ENCODE measurements around the gene LINC00237.

Gene LINC00237

DNA sequence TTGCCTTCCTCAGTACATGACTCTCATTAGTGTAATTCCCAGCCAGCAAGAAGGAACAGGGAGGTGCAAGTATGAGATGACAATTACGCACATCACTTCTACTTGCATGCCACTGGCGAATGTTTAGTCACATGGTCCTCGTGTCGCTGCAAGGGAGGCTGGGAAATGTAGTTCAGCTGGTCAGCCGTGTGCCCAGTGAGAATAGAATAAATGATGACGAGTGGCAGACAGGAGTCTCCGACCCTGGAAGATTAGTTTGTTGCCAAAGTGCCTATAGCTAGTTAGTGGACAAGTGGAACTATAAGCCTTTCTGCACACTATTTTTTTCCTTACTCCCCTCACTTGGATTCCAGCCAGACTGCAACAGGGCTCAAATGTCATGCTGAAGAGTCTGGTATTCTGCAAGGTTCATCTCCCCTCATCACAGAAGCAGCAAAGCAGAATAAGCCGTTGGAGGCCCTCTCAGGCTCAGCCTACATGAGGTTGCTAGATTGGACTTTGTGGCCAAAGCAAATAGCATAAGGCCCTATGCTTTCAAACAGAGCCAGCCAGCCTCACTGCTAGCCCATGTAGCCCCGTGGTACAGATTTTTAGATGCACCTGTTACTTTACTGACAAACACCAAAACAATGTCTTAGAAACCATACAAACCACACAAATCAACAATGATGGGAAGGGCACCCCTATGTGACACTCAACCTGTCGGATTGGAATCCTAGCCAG, 9.7 kb downstream of the LINC00237 start:
- DNase-seq = no peak

DNA sequence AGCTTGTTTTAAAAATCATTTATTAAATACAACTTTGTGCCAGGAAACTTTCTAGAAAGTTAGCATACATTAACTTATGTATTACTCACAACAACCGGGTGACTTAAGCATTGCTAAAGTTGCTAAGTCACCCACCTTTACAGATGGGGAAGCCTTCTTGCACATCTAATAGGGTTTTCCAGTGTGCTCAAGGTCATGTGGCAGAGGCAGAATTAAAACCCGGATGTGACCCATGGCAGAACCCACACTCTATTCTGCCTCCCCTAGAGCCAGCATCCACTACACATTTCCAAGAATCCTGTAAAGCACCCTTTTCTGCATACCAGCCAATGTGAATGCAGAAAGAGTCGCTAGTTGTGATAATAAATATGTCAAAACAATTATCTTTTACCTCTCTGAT, 13.4 kb downstream of the LINC00237 start:
- DNase-seq = no peak

DNA sequence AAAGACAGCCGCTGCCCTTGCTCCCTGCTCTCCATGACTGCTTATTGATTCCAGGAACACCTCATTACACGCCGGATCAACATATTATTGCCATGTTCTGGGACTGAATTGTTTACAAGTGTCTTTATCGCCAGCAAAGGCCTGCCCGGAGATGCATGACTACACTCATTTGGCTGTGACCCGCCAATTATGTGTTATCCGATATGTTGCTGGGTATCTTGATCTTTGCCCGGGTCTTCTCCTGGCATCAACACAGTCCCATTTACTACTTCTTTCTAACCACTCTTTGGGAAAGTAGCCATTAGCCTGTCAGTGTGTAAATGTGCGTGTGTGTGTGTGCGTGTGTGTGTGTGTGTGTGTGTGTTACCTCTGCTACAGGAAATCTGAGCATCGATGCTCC, 15.4 kb downstream of the LINC00237 start:
- no peak for DNase-seq

DNA sequence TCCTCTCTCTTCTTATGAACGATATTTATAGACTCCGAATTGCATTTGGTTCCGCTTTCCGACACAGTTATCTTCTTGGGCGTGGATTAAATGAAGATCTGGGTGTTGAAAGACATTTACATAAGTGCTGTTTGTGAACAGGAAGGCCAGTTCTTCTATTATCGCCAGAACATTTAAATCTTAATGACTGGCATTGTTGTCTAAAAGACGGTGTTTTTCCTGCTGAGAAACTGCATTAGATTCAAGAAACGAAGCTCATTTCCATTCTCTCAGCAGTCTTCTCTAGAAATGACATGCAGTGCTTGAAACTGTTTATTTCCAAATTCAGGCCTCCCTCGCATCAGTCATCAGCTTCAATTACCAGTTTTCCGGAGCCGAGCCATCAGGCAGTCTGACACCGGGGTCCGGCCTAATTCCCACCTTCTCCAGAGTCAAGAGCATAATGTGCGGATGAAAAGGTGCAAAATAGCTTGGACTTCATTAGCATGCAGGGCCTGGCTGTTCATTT, 16.0 kb downstream of the LINC00237 start:
- DNase-seq = no peak

DNA sequence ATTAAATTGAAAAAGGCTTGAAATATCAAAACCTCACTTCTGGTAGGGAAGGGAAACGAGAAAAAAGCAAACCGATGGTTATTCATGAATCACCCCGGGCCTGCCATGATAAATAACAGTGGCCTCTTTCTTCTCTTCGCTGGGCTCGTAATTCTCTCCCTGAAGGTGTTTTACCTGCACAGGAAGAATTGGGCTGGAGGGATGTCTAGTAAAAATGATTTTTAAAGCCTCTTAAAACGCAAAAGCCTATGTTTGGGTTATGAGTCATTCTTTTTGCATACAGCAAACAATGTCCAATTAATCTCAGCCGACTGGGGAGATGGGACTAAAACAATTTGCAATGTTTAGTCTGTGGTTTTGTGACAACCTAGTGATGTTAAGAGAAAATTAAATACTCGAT, 16.8 kb downstream of the LINC00237 start:
- no peak for DNase-seq

DNA sequence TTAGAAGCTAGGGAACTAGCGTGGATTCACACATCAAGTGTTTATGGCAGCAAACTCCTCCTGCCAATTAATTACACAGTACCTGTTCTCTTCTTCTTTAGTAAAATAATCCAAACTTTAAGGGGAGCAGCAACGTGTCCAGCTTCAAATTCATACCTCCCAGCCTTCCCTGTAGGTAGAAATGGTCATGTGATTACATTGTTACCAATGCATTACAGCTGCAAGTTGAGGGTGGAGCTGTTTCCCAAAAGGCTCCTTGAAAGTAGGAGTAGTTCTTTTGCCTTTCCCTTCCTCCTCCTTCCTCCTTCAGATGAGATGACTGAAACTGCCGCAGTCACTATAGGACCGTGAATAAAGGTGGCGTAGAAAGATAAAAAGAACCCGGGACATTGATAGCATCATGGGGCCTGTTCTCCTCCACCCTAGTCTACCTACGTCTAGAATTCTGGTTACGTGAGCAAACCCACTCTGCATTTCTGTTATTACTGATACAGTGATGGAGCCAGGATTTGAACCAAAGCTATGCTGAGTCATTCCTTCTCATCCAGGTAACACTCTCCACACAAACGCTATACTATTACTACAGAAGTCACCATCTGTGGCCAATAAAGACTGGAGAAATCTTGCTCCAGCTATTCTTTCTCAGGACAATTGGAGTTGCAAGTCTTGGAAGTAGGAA, 18.2 kb downstream of the LINC00237 start:
- no peak for DNase-seq

DNA sequence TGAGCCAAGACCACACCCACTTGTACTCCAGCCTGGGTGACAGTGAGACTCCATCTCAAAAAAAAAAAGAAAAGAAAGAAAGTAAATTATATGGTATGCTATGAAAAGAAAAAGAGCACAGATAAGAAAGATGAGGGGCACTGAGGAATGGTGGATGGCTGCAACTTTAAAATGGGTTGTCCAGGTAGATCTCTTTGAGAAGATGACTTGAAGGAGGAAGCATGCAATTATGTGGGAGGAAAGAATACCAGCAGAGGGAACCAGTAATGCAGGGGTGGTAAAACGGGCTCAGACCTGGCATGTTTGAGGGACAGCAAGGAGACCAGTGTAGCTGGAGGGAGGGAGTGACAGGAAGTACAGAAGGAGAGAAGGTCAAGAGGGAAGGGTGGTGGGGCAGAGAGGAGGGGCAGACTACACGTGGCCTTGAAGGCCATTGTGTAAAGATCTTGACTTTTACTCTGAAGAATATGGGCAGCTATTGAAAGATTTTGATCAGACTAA, 22.3 kb downstream of the LINC00237 start:
- no peak for DNase-seq

DNA sequence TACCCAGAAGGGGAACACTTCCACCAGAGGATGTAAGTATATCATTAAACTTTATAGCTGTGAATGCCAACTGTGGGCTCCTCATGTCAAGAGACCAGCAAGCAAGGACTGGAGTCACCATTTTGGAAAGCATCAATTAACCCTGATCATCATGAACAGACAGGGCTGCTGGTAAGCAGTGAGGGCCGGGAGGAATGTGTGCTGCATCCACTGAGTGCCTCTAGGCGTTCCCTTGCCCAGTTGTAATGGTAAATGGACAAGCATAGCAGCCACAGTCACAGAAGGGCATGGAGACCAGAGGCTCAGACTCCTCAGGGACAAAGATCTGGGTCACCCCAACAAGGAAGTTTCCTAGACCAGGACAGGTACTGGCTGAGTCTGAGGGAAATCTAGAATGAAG, 23.6 kb downstream of the LINC00237 start:
- DNase-seq = no peak

DNA sequence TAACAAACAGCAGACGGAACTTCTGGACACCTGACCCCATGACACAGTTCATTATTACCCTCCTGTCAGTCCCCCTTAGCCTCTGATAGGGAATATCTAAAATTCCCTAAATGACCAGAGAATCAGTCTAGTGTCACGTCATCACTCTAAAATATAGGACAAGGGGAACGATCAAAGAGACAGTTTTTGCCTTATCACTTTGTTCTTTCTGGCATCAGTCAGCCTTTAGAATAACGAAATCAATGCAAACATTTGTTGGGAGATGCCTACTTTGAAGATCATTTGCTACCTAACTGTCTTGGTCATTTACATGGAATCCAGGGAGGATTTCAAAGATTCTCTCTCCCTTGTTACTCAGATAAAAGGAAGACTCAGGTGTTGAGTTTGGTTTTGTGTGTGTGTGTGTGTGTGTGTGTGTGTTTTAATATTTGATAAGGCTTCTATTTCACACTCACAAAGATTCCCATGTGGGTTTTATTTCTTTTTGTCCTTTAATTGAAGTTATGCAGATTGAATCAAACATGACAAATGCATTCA, 28.3 kb downstream of the LINC00237 start:
- DNase-seq = no peak

DNA sequence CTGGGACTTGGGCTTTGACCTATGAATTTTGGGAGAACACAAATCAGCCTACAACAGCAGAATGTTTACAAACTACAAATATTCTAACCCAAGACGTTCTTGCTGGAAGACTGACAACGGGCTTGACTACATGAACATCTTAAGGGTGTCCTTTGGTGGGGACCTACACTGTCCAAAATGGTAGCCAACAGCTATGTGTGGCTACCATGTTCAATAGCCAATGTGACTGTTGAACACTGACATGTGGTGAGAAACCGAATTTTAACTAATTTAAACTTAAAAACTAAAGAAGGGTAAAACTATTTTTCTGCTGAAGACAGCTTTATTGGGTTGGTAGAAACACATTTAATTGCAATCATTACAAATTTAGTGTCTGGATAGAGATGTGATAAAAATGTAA, 30.1 kb downstream of the LINC00237 start:
- DNase-seq = no peak

DNA sequence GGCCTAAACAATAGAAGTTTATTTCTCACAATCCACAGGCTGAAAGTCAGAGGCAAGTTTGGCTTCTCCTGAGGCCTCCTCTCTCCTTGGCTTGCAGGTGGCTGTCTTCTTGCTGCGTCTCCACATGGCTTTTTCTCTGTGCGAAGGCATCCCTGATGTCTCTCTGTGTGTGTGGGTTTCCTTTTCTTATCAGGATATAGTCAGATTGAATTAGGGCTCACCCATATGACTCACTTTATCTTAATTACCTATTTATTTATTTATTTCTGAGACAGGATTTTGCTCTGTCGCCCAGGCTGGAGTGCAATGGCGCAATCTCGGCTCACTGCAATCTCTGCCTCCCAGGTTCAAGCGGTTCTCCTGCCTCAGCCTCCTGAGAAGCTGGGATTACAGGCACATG, 30.7 kb downstream of the LINC00237 start:
- no peak for DNase-seq

DNA sequence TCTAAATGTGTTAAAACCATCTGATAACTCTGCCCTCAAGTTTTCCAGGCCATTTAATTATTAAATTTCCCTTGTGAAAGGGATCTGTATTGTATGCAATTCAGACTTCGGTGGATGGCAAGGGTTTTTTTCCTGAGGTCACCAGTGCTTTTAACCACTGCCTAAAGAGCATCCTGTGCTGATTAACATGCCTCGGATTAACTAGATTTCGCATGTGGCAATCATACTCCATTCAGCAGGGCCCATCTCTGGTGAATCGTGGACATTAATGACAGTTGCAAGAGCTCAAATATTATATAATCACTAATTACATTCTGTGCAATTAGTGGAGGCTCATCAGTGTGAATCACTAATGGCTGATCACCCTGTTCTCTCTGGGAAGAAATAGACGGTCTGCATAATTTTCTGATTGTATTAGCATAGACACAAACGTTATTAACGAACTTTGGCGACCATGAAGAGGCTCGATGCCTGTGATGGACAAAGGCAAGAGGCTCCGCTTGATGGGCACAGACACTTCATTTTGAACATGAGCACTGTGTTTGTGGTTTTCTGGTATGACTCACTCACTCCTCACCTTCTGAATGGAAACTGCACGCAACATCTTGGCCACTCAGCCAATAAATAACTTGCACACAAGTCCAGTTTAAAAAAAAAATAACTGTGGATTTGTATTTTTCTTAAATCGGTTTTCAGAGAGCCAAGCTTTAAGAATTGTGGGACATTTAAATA, 31.4 kb downstream of the LINC00237 start:
- DNase-seq = no peak

DNA sequence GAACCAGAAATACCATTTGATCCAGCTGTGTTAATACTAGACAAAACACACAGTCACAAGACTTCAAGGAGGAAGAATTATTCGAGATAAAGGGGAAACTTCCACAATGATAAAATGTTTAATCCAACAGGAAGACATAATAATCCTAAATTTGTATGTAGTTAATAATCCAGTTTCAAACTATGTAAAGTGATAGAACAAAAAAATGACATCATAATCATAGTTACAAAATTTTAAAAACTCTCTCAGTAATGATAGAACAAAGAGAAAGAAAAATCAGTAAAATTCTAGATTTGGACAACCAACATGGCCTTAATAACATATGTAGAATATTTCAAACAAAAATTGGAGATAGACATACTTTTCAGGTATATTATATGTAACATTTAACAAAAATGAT, 38.9 kb downstream of the LINC00237 start:
- DNase-seq = no peak

DNA sequence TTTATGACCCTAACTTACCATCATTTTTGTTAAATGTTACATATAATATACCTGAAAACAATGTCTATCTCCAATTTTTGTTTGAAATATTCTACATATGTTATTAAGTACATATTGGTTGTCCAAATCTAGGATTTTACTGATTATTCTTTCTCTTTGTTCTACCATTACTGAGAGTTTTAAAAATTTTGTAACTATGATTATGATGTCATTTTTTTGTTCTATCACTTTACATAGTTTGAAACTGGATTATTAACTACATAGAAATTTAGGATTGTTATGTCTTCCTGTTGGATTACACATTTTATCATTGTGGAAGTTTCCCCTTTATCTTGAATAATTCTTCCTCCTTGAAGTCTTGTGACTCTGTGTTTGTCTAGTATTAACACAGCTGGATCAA, 41.2 kb downstream of the LINC00237 start:
- no peak for DNase-seq

DNA sequence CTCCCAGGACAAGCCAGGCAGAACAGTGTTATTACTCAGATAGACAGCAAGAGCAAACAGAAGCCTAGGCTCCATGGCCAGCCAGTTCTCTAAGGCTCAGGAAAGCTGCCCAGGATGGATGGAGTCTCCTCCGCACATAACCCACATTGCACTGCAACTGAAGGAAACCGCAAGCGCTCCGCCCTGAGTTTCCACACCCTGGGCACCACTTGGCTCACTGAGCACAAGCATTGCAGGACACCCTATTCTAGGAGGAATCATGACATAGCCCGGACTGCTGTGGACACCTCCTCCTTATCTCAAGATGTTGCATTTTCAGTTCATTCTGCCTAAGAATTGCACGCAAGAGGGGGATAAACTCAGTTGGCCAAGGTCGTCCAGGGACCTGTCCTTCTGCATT, 42.9 kb downstream of the LINC00237 start:
- no peak for DNase-seq

DNA sequence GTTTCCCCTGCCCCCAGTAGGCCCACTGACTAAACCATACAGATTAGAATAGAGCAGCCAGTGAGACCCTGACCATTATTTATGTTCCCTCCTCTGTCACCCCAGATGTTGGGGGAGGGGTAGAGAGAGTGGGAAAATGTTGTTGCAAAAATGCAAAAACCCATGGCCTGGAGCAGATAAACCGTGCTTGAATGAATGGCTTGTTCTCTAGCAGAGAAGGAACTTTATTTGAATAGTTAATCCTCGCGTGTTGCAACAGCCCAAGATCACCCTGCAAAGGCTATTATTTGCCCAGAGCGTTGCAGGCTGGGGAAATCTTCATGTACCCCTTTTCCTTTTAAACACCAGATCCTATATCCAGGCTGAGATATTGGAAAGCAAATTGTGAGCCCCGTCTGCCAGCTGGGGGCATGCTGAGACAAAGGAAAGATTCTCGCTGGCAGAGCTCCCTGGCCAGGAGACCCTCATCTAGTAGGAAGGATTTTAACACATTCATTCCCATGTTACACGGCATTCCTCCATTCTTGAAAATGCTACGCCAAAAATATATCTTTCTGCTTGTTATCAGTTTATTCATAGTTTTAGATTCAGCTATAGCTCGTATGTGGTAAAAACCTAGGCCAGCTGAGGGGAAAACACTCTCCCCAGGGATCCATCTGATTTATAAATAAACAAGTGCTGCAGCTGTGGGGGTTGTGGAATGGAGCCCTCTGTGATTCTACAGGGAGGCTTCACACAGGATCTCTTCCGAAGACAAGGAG, 53.0 kb downstream of the LINC00237 start:
- DNase-seq = no peak

DNA sequence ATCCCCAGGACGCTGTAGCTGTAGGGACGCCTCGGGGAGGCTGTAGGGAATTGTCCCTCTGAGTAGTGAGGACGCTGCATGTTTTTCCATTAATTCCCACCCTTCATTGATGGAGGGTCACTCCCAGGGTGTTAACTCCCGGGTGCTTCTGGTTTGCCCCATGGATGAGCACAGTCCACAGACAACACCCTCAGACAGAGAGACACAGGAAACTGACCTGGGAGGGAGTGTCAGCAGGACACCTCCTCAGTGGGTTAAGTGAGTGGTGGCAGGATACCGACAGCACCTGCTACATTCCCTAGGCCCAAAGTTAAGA, 53.5 kb downstream of the LINC00237 start:
- no peak for DNase-seq

DNA sequence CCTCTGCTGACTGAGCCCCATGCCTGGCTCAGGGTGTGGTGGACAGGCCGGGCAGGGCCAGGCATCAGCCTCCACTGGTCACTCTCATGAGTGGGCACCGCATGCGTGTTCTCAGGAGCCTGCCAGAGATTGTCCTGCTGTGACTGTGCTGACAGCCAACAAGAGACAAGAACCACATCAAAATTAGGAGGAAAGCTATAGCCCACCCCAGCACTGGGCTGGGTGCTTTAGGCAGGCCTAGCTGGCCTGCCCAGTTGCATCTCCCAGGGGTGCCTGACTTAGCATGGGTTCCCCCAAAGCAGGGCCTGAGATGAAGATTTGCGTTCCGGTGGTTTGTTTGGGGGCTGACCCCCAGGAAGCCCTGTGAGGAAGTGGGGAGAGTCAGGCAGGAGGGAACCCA, 53.9 kb downstream of the LINC00237 start:
- DNase-seq = no peak

DNA sequence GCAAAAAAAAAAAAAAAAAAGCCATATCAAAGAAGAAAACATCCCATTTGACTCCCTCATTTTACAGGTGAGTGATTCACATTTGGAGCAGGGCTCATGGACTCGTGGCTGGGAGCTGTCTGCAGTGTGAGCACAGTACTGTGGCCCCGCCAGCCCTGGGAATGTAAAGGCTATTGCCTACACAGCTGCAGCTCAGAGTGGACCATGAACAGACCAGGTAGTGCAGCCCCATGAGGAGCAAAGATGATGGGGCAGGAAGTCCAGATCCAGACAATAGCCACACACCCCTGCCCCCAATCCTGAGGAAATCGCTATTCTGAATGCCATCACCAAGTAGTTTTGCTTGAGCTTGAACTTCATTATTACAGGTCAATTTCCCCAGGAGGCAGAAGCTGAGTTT, 55.4 kb downstream of the LINC00237 start:
- DNase-seq = no peak

DNA sequence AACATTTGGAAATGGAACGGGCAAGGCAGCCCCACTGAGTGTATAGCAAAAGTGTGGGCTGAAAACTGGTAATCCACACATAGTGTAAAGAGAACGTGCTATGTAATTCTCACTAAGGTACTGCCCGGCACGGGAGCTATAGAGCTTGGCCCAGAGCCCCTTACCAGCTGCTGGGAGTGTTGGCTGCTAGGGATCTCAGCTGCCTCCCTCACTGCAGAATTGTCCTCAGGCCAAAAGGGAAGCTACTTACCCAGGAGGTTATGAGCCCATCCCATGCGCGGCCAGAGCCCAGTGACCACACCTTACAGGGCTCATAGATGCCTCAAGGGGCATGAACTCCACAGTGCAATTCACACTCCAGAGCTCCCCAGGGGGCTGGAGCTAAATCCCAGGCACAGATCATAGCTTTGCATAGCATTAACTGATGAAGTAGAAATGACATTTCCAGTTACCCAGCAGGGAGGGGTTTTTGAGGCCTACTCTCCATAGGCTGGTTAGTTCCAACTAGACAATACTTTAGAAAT, 56.8 kb downstream of the LINC00237 start:
- no peak for DNase-seq

DNA sequence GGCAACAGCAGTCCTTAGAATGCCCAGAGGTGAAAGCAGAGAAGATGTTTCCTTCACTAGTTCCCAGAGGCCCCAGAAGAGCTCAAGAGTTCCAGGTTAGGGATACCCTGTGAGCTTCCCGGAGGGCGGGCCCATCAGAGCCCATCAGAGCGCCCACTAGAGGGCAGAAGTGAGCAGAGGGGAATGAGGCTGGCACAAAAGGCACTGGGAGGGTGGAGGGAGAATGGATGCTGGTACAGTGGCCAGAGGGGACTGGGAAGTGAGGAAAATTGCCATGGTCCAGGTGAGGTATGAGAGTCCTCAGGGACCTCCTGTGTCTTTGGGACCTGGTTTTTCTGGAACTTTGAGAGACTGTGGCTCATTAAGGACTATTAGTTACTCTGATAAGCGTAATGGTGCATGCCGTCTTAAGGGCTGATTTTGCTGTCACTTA, 57.3 kb downstream of the LINC00237 start:
- peak; percentile 79 for DNase-seq

DNA sequence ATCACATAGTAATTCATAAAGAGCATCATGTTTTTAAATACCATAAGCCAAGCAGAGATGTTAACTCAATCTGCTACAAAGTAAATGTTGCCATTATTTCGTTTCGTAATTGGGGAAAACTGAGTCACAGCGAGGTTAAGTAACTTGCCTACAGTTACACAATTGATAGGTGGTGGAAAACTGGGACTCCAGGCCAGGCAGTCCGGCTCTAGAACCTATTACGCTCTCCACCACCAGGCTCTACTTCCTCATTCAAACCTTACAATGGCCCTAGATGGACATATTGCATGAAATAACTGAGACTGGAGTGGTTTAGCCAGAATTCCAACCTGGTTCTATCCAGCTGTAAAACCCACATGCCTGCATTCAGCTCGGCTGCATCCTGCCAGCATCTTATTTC, 58.2 kb downstream of the LINC00237 start:
- no peak for DNase-seq

Measured in activated effector memory CD4-positive, alpha-beta T cell treated with anti-CD3 and anti-CD28 coated beads, Interleukin-2, amount 50 U/mL, for 16 hours (primary cell).